Skin of body (tissue), 2 donors: ENCODE data around the gene TREML4. TPM values are rescaled to one million over a fixed set of nuclear protein-coding genes. Genes with fewer than 3 reads are reported as not detected.
"Not testable (repeated sequence)": the region's sequence is repeated elsewhere in the genome, so short reads cannot be mapped to it uniquely, and the experiment has no call there.

Experiments used
- DNase-seq: peaks from one replicate; lab custom pipeline; 2025; lab: John Stamatoyannopoulos, UW
- total RNA-seq: library from RNA; depleted of rRNA; stranded (reverse); fragments of >200 nt; gene quantifications from one replicate; pipeline ENCODE4 v1.2.3, GENCODE V29; 2014

TREML4 gene
- total RNA-seq, 1 donor from 2014 or later, result not detected

- DNase-seq, result no peak
Measured at GRCh38 chr6:41204156-41204555, 24.0 kb upstream of the TREML4 start.

- DNase-seq, result no peak
Measured at GRCh38 chr6:41208439-41209106, 19.6 kb upstream of the TREML4 start.

GRCh38 chr6:41209547-41210320 lies 18.4 kb upstream of the TREML4 start:
- no peak for DNase-seq

GRCh38 chr6:41214559-41215238 lies 13.4 kb upstream of the TREML4 start:
- DNase-seq, result no peak

GRCh38 chr6:41215777-41216176 lies 12.4 kb upstream of the TREML4 start:
- DNase-seq, result no peak

GRCh38 chr6:41216616-41217015 lies 11.5 kb upstream of the TREML4 start:
- no peak for DNase-seq

GRCh38 chr6:41222045-41222444 lies 6.1 kb upstream of the TREML4 start:
- no peak for DNase-seq

- no peak for DNase-seq
Measured at GRCh38 chr6:41222513-41222912, 5.6 kb upstream of the TREML4 start.

- DNase-seq, result no peak
Measured at GRCh38 chr6:41224800-41225199, 3.3 kb upstream of the TREML4 start.

GRCh38 chr6:41226752-41227151 lies 1.4 kb upstream of the TREML4 start:
- no peak for DNase-seq

GRCh38 chr6:41228616-41229015 lies 467 bp downstream of the TREML4 start:
- DNase-seq, result no peak

GRCh38 chr6:41229721-41230120 lies 1.6 kb downstream of the TREML4 start:
- DNase-seq, result no peak

GRCh38 chr6:41231246-41231645 lies 3.1 kb downstream of the TREML4 start:
- no peak for DNase-seq

- no peak for DNase-seq
Measured at GRCh38 chr6:41232667-41233066, 4.5 kb downstream of the TREML4 start.

- no peak for DNase-seq
Measured at GRCh38 chr6:41236276-41236675, 8.1 kb downstream of the TREML4 start.

- no peak for DNase-seq
Measured at GRCh38 chr6:41237128-41237527, 9.0 kb downstream of the TREML4 start.

- DNase-seq, result no peak
Measured at GRCh38 chr6:41239467-41240159, 11.5 kb downstream of the TREML4 start.

GRCh38 chr6:41246529-41246928 lies 18.4 kb downstream of the TREML4 start:
- DNase-seq, result not testable (repeated sequence)

GRCh38 chr6:41247288-41247865 lies 19.2 kb downstream of the TREML4 start:
- no peak for DNase-seq

GRCh38 chr6:41247882-41248705 lies 19.9 kb downstream of the TREML4 start:
- no peak for DNase-seq
